ENCODE measurements around the gene MAPKAPK5.

MAPKAPK5 gene

DNA sequence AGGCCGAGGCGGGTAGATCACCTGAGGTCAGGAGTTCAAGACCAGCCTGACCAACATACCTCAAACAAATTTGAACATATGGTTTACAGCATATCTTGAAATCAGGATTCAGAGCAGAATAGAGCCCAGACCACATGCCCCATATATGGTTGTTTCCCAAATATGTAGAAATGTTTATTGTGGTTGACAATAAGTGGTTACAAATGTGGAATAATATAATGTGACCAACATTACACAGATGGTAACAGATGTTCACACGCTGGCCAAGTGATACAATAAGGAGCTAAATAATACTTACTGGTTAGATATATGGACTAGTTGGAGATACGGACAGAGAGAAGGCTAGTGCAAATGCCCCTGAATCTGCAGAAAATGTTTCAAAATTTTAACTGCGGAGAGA lies 85.3 kb downstream of the MAPKAPK5 start:
- Histone ChIP-seq H3K36me3 (peaks cover 0 to 14% (median 0%) of the 10 kb centered on the region in 3 donors), H3K27ac (no peak overlapping the region), H3K9me3 (no peaks in the 10 kb centered on the region), H3K4me3 (no peak overlapping the region), H3K27me3 (no peaks in the 10 kb centered on the region), H3K4me1 (no peaks in the 10 kb centered on the region)
- TF ChIP-seq CTCF (IDR thresholded peaks at IDR 0.05): no peak
- intact Hi-C loops (cut with DNase I; ENCODE audit: low total_unique reads): no loop called here
- DNase-seq: no peak

GRCh38 chr12:111932241-111932640 lies 90.2 kb downstream of the MAPKAPK5 start:
- no peak overlapping the region for H3K27ac ChIP-seq
- no peaks in the 10 kb centered on the region for H3K27me3 ChIP-seq
- H3K4me3 ChIP-seq: no peak overlapping the region
- TF ChIP-seq CTCF (IDR thresholded peaks at IDR 0.05): no peak
- DNase-seq: no peak
- peaks cover 0 to 10% (median 0%) of the 10 kb centered on the region in 4 donors for H3K4me1 ChIP-seq
- no peaks in the 10 kb centered on the region for H3K9me3 ChIP-seq
- intact Hi-C loops (cut with DNase I; ENCODE audit: low total_unique reads): no loop called here
- peaks cover 0 to 22% (median 0%) of the 10 kb centered on the region in 3 donors for H3K36me3 ChIP-seq

DNA sequence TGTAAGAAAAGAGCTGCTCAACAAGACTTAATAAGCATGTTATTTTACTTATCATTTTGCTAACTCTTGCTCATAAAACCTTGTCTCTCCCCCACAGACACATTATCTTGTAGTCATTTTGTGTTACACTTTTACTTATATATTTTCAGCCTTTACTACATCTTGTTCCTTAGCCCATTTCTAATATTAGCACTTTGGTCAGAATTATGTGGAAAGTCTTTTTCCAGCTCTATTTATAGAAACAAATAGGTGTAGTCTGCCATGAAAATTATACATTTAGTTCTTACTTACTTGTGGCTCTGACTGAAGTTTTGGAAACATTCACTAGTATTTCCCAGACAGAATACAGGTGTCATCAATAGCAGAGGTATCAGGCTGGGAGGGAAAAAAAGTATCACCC lies 94.8 kb downstream of the MAPKAPK5 start:
- no peaks in the 10 kb centered on the region for H3K9me3 ChIP-seq
- peak overlapping the region; percentile 53 to 67 for H3K27ac ChIP-seq
- no peak overlapping the region for H3K4me3 ChIP-seq
- no peak for TF ChIP-seq CTCF (IDR thresholded peaks at IDR 0.05)
- intact Hi-C loops (cut with DNase I; ENCODE audit: low total_unique reads): loop anchor here (5.0 kb wide), 1 partner anchor 75 kb away; the partner anchor contains the start of genes ERP29 and TMEM116
- H3K27me3 ChIP-seq: no peaks in the 10 kb centered on the region
- no peak for DNase-seq
- H3K36me3 ChIP-seq: peaks cover 0 to 12% (median 0%) of the 10 kb centered on the region in 3 donors
- peaks cover 0 to 24% (median 2%) of the 10 kb centered on the region in 4 donors for H3K4me1 ChIP-seq

DNA sequence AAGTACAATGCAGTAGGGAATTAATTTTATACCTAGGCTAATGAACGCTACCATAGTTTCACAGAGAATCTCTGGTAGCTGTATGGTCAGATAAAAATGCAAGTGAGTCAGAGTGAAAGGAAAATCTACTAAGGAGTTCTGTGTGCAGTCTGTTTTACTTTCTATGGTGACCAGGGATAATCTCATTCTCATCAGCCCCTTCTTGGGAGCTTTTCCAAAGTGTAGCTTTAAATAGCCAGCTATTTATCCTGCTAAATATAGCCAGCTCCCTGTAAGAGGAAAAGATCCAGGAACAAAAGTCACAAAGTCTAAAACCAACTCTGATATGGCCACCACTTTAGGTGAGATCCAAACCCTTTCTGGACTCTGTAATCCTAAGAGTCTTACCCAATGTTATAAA lies 95.4 kb downstream of the MAPKAPK5 start:
- intact Hi-C loops (cut with DNase I; ENCODE audit: low total_unique reads): loop anchor here (5.0 kb wide), 1 partner anchor 75 kb away; the partner anchor contains the start of genes ERP29 and TMEM116
- Histone ChIP-seq H3K27ac (peak overlapping the region; percentile 53 to 67), H3K4me3 (no peak overlapping the region)

GRCh38 chr12:111942557-111942956 lies 100.5 kb downstream of the MAPKAPK5 start:
- intact Hi-C loops (cut with DNase I; ENCODE audit: low total_unique reads): no loop called here

More for the DNA sequence above, 95.4 kb downstream of the MAPKAPK5 start:
- Histone ChIP-seq H3K4me1 (peaks cover 0 to 24% (median 2%) of the 10 kb centered on the region in 4 donors), H3K9me3 (no peaks in the 10 kb centered on the region), H3K27me3 (no peaks in the 10 kb centered on the region), H3K36me3 (peaks cover 0 to 7% (median 0%) of the 10 kb centered on the region in 3 donors)
- no peak for TF ChIP-seq CTCF (IDR thresholded peaks at IDR 0.05)
- no peak for DNase-seq

More at GRCh38 chr12:111942557-111942956, 100.5 kb downstream of the MAPKAPK5 start:
- no peak overlapping the region for H3K27ac ChIP-seq
- no peaks in the 10 kb centered on the region for H3K9me3 ChIP-seq
- no peak for TF ChIP-seq CTCF (IDR thresholded peaks at IDR 0.05)
- H3K4me1 ChIP-seq: peaks cover 0 to 11% (median 2%) of the 10 kb centered on the region in 4 donors
- no peak for DNase-seq
- H3K36me3 ChIP-seq: no peaks in the 10 kb centered on the region
- H3K4me3 ChIP-seq: no peak overlapping the region
- H3K27me3 ChIP-seq: no peaks in the 10 kb centered on the region

All from tibial artery (tissue), 4 donors.